Duodenal mucosa (tissue), 2 donors: ENCODE results near the gene ZMYM4.

Source experiments
- H3K27ac ChIP-seq: one replicate; pipeline ENCODE4 v1.7.0; 2013; ENCODE audit warnings: low read depth, low read length
- H3K27me3 ChIP-seq, 2 donors: one replicate each; pipeline ENCODE4 v1.7.0; 2013; ENCODE audit warnings: low read length in 2 of 2, control low read depth in 1 of 2; ENCODE audit not compliant: insufficient read depth in 2 of 2, control insufficient read depth in 1 of 2
- H3K36me3 ChIP-seq, 2 donors: one replicate each; pipeline ENCODE4 v1.7.0; 2013; ENCODE audit warnings: low read length in 2 of 2, control low read depth in 1 of 2; ENCODE audit not compliant: insufficient read depth in 2 of 2, control insufficient read depth in 1 of 2
- H3K4me1 ChIP-seq, 2 donors: one replicate each; pipeline ENCODE4 v1.7.0; 2013; ENCODE audit warnings: low read length in 2 of 2, control low read depth in 1 of 2; ENCODE audit not compliant: insufficient read depth in 2 of 2, control insufficient read depth in 1 of 2
- H3K4me3 ChIP-seq, 2 donors: one replicate each; pipeline ENCODE4 v1.7.0; 2013; ENCODE audit warnings: low read length in 2 of 2, low read depth in 1 of 2
- H3K9ac ChIP-seq, 2 donors: one replicate each; pipeline ENCODE4 v1.7.0; 2013; ENCODE audit warnings: low read length in 2 of 2, low read depth in 1 of 2
- H3K9me3 ChIP-seq, 2 donors: one replicate each; pipeline ENCODE4 v1.7.0; 2013; ENCODE audit warnings: low read length in 2 of 2, control low read depth in 1 of 2; ENCODE audit not compliant: control insufficient read depth in 1 of 2

ZMYM4 gene

GRCh38 chr1:35288761-35289160, 20.3 kb downstream of the ZMYM4 start:
- no peak overlapping the region for H3K4me3 ChIP-seq
- no peaks in the 10 kb centered on the region for H3K27me3 ChIP-seq
- no peaks in the 10 kb centered on the region for H3K4me1 ChIP-seq
- peaks cover 3 to 10% of the 10 kb centered on the region in 2 donors for H3K36me3 ChIP-seq
- H3K9me3 ChIP-seq, result no peaks in the 10 kb centered on the region
- H3K27ac ChIP-seq, result no peak overlapping the region
- no peak overlapping the region for H3K9ac ChIP-seq

GRCh38 chr1:35290452-35290851, 21.9 kb downstream of the ZMYM4 start:
- H3K9me3 ChIP-seq, result no peaks in the 10 kb centered on the region
- no peaks in the 10 kb centered on the region for H3K27me3 ChIP-seq
- no peak overlapping the region for H3K4me3 ChIP-seq

GRCh38 chr1:35294809-35295208, 26.3 kb downstream of the ZMYM4 start:
- no peak overlapping the region for H3K27ac ChIP-seq
- peaks cover 6 to 7% of the 10 kb centered on the region in 2 donors for H3K36me3 ChIP-seq
- H3K4me3 ChIP-seq, result no peak overlapping the region
- no peaks in the 10 kb centered on the region for H3K9me3 ChIP-seq
- H3K27me3 ChIP-seq, result no peaks in the 10 kb centered on the region
- no peaks in the 10 kb centered on the region for H3K4me1 ChIP-seq
- H3K9ac ChIP-seq, result no peak overlapping the region

More at GRCh38 chr1:35290452-35290851, 21.9 kb downstream of the ZMYM4 start:
- Histone ChIP-seq H3K36me3 (peaks cover 3 to 6% of the 10 kb centered on the region in 2 donors), H3K27ac (no peak overlapping the region), H3K4me1 (no peaks in the 10 kb centered on the region), H3K9ac (no peak overlapping the region)

GRCh38 chr1:35297886-35298285, 29.4 kb downstream of the ZMYM4 start:
- Histone ChIP-seq H3K4me3 (no peak overlapping the region), H3K27ac (no peak overlapping the region), H3K9me3 (no peaks in the 10 kb centered on the region), H3K27me3 (no peaks in the 10 kb centered on the region), H3K4me1 (no peaks in the 10 kb centered on the region), H3K36me3 (peaks cover 4 to 6% of the 10 kb centered on the region in 2 donors), H3K9ac (no peak overlapping the region)

- H3K9ac ChIP-seq, result no peak overlapping the region
- no peaks in the 10 kb centered on the region for H3K4me1 ChIP-seq
- H3K9me3 ChIP-seq, result no peaks in the 10 kb centered on the region
- H3K36me3 ChIP-seq, result peaks cover 0 to 4% of the 10 kb centered on the region in 2 donors
- H3K27ac ChIP-seq, result no peak overlapping the region
- H3K27me3 ChIP-seq, result no peaks in the 10 kb centered on the region
- H3K4me3 ChIP-seq, result no peak overlapping the region
Observed at GRCh38 chr1:35298464-35298863, 30.0 kb downstream of the ZMYM4 start.

- Histone ChIP-seq H3K36me3 (peaks cover under 1 to 4% of the 10 kb centered on the region in 2 donors), H3K9ac (no peak overlapping the region), H3K27me3 (no peaks in the 10 kb centered on the region), H3K9me3 (no peaks in the 10 kb centered on the region), H3K27ac (no peak overlapping the region), H3K4me1 (no peaks in the 10 kb centered on the region), H3K4me3 (no peak overlapping the region)
Observed at GRCh38 chr1:35300376-35300775, 31.9 kb downstream of the ZMYM4 start.

- Histone ChIP-seq H3K4me1 (no peaks in the 10 kb centered on the region), H3K9me3 (no peaks in the 10 kb centered on the region), H3K27ac (no peak overlapping the region), H3K4me3 (no peak overlapping the region), H3K36me3 (peaks cover 0 to 3% of the 10 kb centered on the region in 2 donors), H3K27me3 (no peaks in the 10 kb centered on the region), H3K9ac (no peak overlapping the region)
Observed at GRCh38 chr1:35301674-35302392, 33.3 kb downstream of the ZMYM4 start.

- H3K27me3 ChIP-seq, result no peaks in the 10 kb centered on the region
- H3K9me3 ChIP-seq, result no peaks in the 10 kb centered on the region
- H3K36me3 ChIP-seq, result peaks cover 0 to 3% of the 10 kb centered on the region in 2 donors
- no peak overlapping the region for H3K4me3 ChIP-seq
- no peak overlapping the region for H3K27ac ChIP-seq
- no peaks in the 10 kb centered on the region for H3K4me1 ChIP-seq
- H3K9ac ChIP-seq, result no peak overlapping the region
Observed at GRCh38 chr1:35305383-35305782, 36.9 kb downstream of the ZMYM4 start.

- Histone ChIP-seq H3K9me3 (no peaks in the 10 kb centered on the region), H3K27me3 (no peaks in the 10 kb centered on the region), H3K9ac (no peak overlapping the region), H3K4me3 (no peak overlapping the region), H3K36me3 (peaks cover 0 to 5% of the 10 kb centered on the region in 2 donors), H3K27ac (no peak overlapping the region), H3K4me1 (no peaks in the 10 kb centered on the region)
Observed at GRCh38 chr1:35315649-35316048, 47.1 kb downstream of the ZMYM4 start.

- Histone ChIP-seq H3K27ac (no peak overlapping the region), H3K27me3 (no peaks in the 10 kb centered on the region), H3K9ac (no peak overlapping the region), H3K4me3 (no peak overlapping the region), H3K36me3 (no peaks in the 10 kb centered on the region), H3K4me1 (no peaks in the 10 kb centered on the region), H3K9me3 (no peaks in the 10 kb centered on the region)
Observed at GRCh38 chr1:35316264-35316663, 47.8 kb downstream of the ZMYM4 start.
